ENCODE results near the gene CLDN18.

The CLDN18 gene

GRCh38 chr3:138009476-138010272, at the start of gene CLDN18:
Gene CLDN18, plus strand, starts transcription at chr3:138010165. Its CDS starts 61 bp downstream, at chr3:138010226.
- DNase-seq, result no peak

- no peak for DNase-seq
Observed at GRCh38 chr3:137962251-137962650, 47.7 kb upstream of the CLDN18 start.

DNA sequence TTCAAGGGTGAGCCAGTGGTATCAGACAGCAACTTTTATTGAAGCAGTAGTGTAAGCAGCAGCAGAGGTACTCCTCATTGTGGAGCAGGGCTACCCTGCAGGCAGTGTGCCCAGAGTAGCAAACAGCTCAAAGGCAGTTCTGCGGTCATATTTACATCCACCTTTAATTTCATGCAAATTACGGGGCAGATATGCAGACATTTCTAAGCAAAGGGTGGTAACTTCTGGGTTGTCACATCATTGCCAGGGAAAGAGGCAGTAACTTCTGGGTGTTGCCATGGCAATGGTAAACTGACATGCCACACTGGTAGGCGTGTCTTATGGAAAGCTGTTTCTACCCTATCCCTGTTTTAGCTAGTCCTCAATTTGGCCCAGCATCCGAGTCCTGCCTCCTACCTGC, 46.5 kb upstream of the CLDN18 start:
- DNase-seq, result no peak

DNA sequence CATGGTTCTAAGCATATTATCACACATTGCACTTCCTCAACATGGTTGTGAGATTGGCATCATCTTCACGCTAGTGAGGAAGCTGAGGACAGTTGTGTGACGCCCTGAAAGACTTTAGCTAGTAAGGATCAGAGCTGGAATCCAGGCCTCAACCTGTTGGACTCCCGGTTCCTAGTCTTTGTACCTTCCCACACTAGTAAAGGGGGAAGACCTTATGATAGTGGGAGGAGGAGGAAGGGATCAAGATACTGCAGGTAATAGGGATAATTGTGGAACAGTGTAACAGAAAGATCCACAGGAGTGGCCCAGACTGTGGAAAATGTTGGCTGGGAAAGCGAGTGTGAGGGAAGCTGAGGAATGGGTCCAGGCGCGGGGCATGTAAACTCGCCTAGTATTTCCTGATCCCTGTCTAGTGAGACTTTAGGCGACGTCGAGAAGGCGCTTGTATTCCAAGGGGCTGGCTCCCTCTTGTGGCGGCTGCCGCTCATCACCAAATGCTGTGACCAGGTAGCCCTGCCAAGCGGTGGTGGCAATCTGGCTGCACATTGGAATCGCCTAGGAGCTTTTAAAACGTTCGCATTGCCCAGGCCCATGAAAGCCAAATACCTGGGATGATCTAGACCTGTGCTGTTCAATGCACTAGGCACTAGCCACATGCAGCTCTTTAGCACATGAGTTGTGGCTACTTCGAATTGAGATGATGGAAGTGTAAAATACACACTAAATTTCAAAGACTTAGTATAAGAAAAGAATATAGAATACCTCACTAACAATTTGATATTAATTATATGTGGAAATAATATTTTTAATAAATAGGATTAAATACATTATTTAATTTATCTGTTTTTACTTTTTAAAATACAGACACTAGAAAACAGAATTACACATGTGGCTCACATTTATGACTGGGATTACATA, 38.8 kb upstream of the CLDN18 start:
- peak; percentile 57 for DNase-seq

- peak; percentile 9 for DNase-seq
Observed at GRCh38 chr3:137972396-137972795, 37.6 kb upstream of the CLDN18 start.

DNA sequence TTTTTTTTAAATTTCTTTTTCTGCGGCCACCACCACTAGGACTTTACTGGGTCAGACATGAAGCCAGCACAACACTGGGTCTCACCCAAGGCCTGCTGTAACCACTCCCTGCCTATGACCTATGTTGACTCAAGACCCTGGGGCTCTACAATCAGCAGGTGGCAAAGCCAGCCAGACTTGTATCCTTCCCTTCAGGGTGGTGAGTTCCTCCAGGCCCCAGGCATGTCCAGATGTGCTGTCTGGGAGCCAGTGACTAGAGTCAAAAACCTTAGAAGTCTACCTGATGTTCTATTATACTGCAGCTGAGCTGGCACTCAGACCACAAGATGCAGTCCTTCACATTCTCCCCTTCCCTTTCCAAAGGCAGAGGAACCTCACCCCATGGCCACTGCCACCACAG, 31.6 kb upstream of the CLDN18 start:
- no peak for DNase-seq

DNA sequence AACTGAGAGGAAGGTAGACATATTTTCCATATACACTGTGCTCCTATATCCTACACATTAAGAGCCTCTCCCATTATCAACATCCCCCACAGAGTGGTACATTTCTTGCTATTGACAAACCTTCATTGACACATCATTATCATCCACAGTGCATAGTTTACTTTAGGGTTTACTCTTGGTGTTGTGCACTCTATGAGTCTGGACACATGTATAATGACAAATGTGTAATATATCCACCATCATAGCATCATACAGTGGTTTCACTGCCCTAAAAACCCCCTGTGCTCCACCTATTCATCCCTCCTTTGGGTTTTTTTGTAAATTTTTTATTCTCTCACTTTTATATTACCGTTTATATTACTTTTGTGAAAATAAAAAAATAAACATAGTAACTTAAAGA, 22.2 kb upstream of the CLDN18 start:
- no peak for DNase-seq

GRCh38 chr3:137988152-137988551, 21.8 kb upstream of the CLDN18 start:
- DNase-seq, result no peak

- DNase-seq, result no peak
Observed at GRCh38 chr3:137988982-137989381, 21.0 kb upstream of the CLDN18 start.

- no peak for DNase-seq
Observed at GRCh38 chr3:137990427-137990826, 19.5 kb upstream of the CLDN18 start.

DNA sequence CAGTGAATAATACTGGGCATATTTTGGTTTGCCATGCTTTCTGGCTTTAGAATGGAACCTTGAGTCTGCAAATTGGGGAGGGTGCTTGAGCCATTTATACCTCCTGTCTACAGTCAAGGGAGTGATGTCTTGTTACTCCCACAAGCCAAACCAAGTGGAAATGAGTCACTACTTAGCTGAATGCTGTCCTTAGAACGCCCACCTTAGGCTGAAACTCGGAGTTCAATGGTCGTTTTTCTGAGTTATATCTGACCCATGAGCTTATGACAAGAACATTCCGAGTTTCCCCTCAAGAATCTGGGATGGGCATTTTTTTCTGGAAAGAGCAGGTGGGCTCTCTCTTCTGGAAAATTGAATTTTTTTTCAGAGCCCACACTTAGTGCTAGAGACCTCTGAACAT, 17.4 kb upstream of the CLDN18 start:
- DNase-seq, result no peak

- no peak for DNase-seq
Observed at GRCh38 chr3:137998121-137999042, 11.6 kb upstream of the CLDN18 start.

GRCh38 chr3:138003069-138003468, 6.9 kb upstream of the CLDN18 start:
- DNase-seq, result no peak

DNA sequence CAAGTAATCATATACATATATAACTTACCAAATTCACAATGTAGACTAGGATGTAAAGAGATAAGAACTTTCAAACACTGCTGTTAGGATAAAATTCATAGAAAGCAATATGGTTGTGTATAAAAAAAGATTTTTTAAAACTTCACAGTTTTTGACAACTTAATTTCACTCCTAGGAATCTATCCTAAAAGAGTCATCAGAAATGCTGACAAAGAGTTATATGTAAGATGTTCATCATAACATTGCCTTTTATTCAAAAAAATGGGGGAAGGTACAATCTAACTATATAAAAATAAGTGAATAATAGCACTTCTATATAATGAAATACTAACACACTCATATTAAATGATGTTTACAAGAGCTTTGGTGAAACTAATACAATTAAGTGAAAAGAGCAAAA, 4.3 kb upstream of the CLDN18 start:
- DNase-seq, result no peak

DNA sequence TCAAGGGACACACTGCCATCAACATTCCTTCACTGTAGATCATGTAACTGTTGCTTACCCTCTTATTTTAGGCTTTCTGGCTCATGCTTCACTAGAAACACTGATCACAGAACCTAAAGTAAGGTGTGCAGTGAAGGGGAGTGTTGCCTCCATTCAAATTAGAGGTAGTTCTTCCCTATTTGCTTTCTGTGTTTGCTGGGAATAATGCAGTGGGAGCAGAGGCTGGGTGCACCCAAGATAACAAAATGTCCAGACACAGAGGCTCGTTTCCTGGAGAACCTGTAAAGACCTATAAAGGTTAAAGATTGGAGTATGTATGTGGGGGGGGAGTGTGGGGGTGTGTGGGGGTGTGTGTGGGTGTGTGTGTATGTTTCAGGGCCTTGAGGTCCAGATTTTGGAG, 2.1 kb upstream of the CLDN18 start:
- no peak for DNase-seq

GRCh38 chr3:138010273-138010590, 267 bp downstream of the CLDN18 start:
- no peak for DNase-seq

DNA sequence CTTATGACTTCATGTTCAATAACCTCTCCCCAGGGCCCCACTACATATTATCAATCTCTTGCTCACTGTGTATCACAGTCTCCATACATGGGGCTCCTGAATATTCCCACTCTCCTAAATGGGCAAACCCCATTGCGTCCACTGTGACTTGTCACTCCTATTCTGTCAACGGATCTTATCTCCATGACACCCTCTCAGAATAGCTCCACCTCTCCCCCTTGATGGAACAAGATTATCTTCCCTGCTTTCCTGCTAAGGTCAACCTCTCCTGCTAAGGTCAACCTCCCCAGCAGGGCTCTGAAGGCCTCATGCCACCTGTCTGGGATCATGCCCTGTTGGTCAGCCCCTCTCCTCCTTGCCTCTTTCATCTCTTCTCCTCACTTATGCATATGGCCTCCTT, 1.8 kb downstream of the CLDN18 start:
- DNase-seq, result no peak

DNA sequence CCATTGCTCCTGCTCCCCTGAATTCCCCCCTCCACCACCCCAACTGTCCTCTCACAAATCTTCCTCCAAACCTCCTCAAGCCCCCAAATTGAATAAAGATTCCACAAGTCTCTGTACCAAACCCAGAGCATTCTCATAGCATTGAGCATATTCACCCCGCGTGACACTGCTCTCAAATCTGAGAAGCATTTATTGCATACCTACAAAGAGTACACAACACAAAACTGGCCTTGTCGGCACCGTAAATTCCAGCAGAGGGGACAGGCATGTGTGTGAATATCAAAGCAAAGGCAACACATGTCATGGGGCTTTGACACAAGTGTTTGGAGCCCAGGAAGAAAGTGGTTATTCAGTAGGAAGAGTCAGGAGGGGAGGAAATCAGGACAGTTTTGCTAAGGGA, 2.6 kb downstream of the CLDN18 start:
- DNase-seq, result no peak

- no peak for DNase-seq
Observed at GRCh38 chr3:138016065-138016464, 6.1 kb downstream of the CLDN18 start.

DNA sequence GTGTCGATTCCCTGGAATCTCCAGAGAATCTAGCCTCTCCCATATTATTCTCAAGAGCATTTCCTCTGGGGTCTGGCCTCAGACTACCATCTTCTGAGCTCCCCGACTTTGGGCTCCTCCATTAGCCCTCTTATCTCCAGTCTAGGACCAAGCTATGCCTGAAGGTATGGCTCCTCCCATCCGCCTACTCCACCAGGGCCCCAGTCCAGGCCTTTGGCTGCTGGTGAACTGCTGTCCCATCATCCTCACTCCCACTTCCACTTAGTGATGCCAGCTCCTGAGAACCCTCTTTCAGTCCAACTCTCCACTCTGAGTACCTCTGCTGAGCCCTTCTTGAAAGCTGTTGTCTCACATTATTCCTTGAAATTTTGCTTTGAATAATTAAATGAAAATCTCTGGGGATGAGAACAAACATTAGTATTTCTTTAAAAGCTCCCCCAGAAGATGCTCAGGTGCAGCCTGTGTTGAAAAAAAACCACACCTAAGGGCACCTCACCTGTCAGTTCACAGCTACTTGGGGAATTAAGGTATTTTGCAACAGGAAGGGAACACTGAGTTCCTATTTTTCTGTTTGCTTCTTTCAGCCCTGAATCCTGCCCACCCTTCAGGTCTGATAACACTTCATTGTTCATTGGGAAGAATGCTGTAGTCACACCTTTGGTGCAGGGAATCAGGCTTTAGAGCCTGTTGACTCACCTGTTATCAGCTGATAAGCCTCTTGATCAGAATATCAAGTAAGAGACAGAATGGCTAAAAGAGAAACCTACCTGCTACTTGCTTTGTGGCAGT, 9.5 kb downstream of the CLDN18 start:
- no peak for DNase-seq

- DNase-seq, result no peak
Observed at GRCh38 chr3:138023754-138024153, 13.8 kb downstream of the CLDN18 start.

DNA sequence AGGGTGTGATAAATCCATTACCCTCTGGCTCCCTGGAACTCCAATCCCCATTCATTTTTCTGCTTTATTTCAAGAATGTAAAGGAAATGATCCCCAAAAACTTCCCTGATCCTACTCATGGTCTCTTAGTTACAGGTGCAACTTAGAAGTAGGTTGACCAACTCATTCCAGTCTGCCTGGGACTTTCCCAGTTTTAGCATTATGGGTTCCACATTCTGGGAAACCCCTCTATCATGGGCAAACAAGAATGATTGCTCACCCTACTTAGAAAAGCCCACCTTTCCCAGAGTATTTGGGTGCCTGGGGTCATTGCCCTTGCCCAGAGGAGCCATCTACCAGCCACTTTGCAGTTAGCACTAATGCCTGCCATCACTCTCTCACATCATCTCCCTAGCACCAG, 15.6 kb downstream of the CLDN18 start:
- DNase-seq, result no peak

Measured in NCI-H1092 (cell line).